ENCODE results near the gene GNAI3. TPM values are rescaled to one million over a fixed set of nuclear protein-coding genes. Genes with fewer than 3 reads are reported as not detected.

GNAI3 gene
- total and polyA plus RNA-seq, 10 of the 15 experiments (the other 5 are each of a cell fraction or from before 2014, with no cell fraction given): 5.9 to 13.8 (median 8.0) TPM

- no peak for FAIRE-seq
- BruUV-seq (replicated peaks): no TSS peak
- no peaks in the 10 kb centered on the region for H4K20me1 ChIP-seq (ENCODE audit: control insufficient read depth, insufficient read depth)
- ChIA-PET POLR2A (no interaction called here), RAD21 (ENCODE audit: unreplicated experiment) (no interaction called here), SMC1A (ENCODE audit: uncharacterized antibody, unreplicated experiment) (interaction anchor here (0.8 kb wide), 1 partner anchor 9 kb away, joined by 3 read pairs; no protein-coding TSS in a partner anchor), CTCF (interaction anchor here (0.7 to 1.2 kb wide), 6 partner anchors 18 to 169 kb away, joined by 3 to 4 read pairs (median 3); no protein-coding TSS in a partner anchor)
- no peak for ATAC-seq
- in situ Hi-C loops (cut with MboI): no loop called here
- DNase-seq (ENCODE audit: low read depth, low spot score): no peak
- intact Hi-C loops (cut with micrococcal nuclease; ENCODE audit: unreplicated experiment): no loop called here
- H3K4me2 ChIP-seq (ENCODE audit: control insufficient read depth, insufficient read depth): no peak overlapping the region
- no peaks in the 10 kb centered on the region for H3K27me3 ChIP-seq (replicated peaks in 1 of 2; ENCODE audit: control insufficient read depth in 2 of 2, insufficient read depth in 2 of 2, low read length in 1 of 2)
- no peaks in the 10 kb centered on the region for H3K9me3 ChIP-seq (replicated peaks; ENCODE audit: control insufficient read depth, insufficient read depth, low read length)
- 100% methylated on average over 1 of the region's 1 CpG for WGBS (ENCODE audit: insufficient coverage, insufficient replicate concordance, low lambda C conversion rate, missing lambda C conversion rate)
- H2AFZ ChIP-seq (ENCODE audit: control insufficient read depth, low read depth, low read length): no peak overlapping the region
- no peak overlapping the region for H3K27ac ChIP-seq (ENCODE audit: control insufficient read depth, insufficient read depth)
- no peak overlapping the region for H3K9ac ChIP-seq (ENCODE audit: control insufficient read depth, insufficient read depth, low read length)
- peaks cover 0 to 17% of the 10 kb centered on the region in 2 experiments; a peak in 3 of 4 replicates for H3K36me3 ChIP-seq (ENCODE audit: control insufficient read depth in 2 of 2, insufficient read depth in 2 of 2, low read length in 1 of 2)
- no peaks in the 10 kb centered on the region for H3K4me1 ChIP-seq (ENCODE audit: control insufficient read depth, insufficient read depth, low read length)
- no peak overlapping the region for H3K4me3 ChIP-seq
- no peak for TF ChIP-seq FOS (IDR thresholded peaks at IDR 0.05; ENCODE audit: borderline replicate concordance, extremely low read depth, insufficient read length)
- TF ChIP-seq NRF1 (conservative IDR thresholded peaks at IDR 0.05; ENCODE audit: low read depth, low read length): no peak
- no peak for TF ChIP-seq NBN (IDR thresholded peaks at IDR 0.05)
- no peaks in the 10 kb centered on the region; the same call in 1 of the 2 replicates for H3K79me2 ChIP-seq (ENCODE audit: control insufficient read depth, insufficient read depth, low read length)
Observed at GRCh38 chr1:109579491-109579890, 31.1 kb downstream of the GNAI3 start.

- RAD21 ChIA-PET (ENCODE audit: unreplicated experiment): no interaction called here
- H4K20me1 ChIP-seq (ENCODE audit: control insufficient read depth, insufficient read depth): no peaks in the 10 kb centered on the region
Observed at GRCh38 chr1:109582021-109582420, 33.6 kb downstream of the GNAI3 start.

More at GRCh38 chr1:109582021-109582420, 33.6 kb downstream of the GNAI3 start:
- Histone ChIP-seq H3K27me3 (replicated peaks in 1 of 2; ENCODE audit: control insufficient read depth in 2 of 2, insufficient read depth in 2 of 2, low read length in 1 of 2) (no peaks in the 10 kb centered on the region), H2AFZ (ENCODE audit: control insufficient read depth, low read depth, low read length) (no peak overlapping the region), H3K27ac (ENCODE audit: control insufficient read depth, insufficient read depth) (no peak overlapping the region), H3K36me3 (ENCODE audit: control insufficient read depth in 2 of 2, insufficient read depth in 2 of 2, low read length in 1 of 2) (peaks cover 1 to 20% of the 10 kb centered on the region in 2 experiments; a peak in 3 of 4 replicates), H3K4me1 (ENCODE audit: control insufficient read depth, insufficient read depth, low read length) (no peaks in the 10 kb centered on the region), H3K4me2 (ENCODE audit: control insufficient read depth, insufficient read depth) (no peak overlapping the region), H3K9me3 (replicated peaks; ENCODE audit: control insufficient read depth, insufficient read depth, low read length) (no peaks in the 10 kb centered on the region), H3K79me2 (ENCODE audit: control insufficient read depth, insufficient read depth, low read length) (no peaks in the 10 kb centered on the region), H3K9ac (ENCODE audit: control insufficient read depth, insufficient read depth, low read length) (no peak overlapping the region), H3K4me3 (no peak overlapping the region)
- TF ChIP-seq E4F1 (IDR thresholded peaks at IDR 0.05; ENCODE audit: borderline replicate concordance, partially characterized antibody): no peak
- TF ChIP-seq SUZ12 (IDR thresholded peaks at IDR 0.05; ENCODE audit: unreplicated experiment): no peak
- TF ChIP-seq IKZF2 (IDR thresholded peaks at IDR 0.05): no peak
- FAIRE-seq: no peak
- SMC1A ChIA-PET (ENCODE audit: uncharacterized antibody, unreplicated experiment): no interaction called here
- WGBS (ENCODE audit: insufficient coverage, insufficient replicate concordance, low lambda C conversion rate, missing lambda C conversion rate): 100% methylated on average over 2 of the region's 2 CpGs
- intact Hi-C loops (cut with micrococcal nuclease; ENCODE audit: unreplicated experiment): no loop called here
- POLR2A ChIA-PET: no interaction called here
- BruUV-seq (replicated peaks): no TSS peak
- CTCF ChIA-PET: no interaction called here
- no peak for DNase-seq (ENCODE audit: low read depth, low spot score)
- in situ Hi-C loops (cut with MboI): no loop called here
- ATAC-seq: no peak
